Fibroblast of skin of right biceps (primary cell): ENCODE measurements around the gene SEC14L5.

Experiments used
- DNase-seq: peaks from one replicate; pipeline ENCODE4 v3.0.0-alpha.2; 2013

The SEC14L5 gene

DNA sequence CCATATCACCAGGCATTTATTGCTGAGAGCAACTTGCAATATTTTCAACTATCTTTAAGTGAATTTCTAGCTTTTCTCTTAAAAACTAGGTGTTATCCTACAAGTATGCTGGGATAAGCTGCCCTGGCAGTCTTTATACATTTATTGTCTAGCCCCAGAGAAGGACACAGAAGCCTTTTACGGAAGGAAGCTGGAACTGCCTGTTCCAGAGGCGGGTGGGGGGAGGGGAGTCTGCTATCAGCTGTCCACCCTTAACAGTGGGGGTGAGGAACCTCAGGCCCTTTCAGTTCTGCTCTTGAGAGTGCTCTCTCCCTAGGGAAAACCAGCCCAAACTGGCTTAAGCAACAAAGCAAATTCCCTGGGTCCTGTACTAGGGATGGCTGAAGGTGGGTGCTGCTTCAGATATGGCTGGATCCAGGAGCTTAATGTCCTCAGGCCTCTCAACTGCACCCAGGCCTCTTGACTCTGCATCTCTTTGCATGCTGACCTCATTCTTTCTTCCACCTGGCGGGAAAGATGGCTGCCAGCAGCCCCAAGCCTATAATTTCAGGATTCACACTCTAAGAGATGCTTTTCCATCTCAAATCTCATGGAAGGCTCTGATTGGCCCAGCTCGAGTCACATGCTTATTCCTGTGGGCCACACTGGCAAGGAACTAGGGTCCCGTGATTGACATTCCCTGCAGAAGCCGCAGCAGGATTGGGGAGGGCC lies 59.0 kb downstream of the SEC14L5 start:
- no peak for DNase-seq

DNA sequence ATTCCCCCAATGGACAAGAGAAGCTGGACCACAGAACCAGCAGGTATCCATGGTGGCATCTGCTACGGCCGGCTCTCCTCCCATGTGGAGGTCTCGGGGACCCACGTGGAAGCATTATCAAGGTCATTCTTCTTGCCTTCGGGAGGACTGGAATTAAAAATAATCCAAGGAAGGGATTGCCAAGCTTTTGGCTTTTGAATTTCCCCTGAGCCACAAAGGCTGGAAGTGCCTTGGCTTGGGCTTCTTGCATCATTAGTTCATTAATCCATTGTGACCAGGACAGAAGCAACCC lies 59.5 kb downstream of the SEC14L5 start:
- no peak for DNase-seq

DNA sequence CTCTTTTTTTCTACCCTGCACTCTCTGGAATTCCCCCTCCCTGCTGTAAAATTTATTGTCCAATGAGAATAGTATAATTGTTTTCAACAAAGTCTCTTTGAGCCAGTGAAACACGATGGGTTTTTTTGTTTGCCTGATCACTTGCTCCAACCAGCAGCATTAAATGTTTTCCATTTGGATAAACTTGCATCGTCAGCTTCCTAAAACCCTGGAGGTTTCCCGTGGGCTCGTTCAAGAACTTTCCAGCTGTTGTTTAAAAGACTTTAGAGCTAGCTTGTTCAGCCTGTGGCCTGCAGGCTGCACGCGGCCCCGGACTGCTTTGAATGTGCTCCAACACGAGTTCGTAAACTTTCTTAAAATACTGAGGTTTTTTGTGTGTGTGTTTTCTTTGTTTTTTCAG lies 60.7 kb downstream of the SEC14L5 start:
- DNase-seq, result no peak

DNA sequence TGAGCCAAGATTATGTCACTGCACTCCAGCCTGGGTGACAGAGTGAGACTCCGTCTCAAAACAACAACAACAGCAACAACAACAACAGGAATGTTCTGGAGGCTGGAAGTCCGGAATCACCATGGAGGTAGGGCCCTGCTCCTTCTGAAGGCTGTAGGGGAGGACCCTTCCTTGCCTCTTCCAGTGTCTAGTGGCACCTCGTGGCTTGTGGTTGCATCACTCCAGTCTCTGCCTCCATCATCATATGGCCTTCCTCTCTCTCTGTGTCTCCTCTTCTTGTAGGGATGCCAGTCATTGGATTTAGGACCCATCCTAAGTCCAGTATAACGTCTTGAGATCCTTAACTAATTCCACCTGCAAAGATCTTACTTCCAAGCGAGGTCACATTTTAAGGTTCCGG lies 61.6 kb downstream of the SEC14L5 start:
- no peak for DNase-seq

DNA sequence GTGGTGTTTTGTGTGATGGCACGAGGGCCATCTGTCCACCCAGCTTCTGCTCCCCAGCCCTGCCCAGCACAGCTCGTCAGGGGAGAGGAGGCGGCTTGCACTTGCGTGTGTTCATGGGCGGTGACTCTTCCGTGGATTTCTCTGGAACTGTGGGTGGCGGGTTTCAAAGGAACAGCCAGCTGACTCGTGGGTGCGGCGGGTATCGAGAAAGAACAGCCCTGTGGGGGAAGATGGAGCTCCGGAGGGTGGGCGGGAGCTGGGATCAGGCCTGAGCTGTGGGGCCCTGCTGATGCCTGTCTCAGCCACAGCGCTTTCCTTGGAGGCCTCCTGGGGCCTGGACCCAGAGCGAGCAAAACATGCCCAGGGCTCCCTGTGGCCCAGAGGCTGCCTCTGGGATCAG lies 62.4 kb downstream of the SEC14L5 start:
- DNase-seq, result no peak

DNA sequence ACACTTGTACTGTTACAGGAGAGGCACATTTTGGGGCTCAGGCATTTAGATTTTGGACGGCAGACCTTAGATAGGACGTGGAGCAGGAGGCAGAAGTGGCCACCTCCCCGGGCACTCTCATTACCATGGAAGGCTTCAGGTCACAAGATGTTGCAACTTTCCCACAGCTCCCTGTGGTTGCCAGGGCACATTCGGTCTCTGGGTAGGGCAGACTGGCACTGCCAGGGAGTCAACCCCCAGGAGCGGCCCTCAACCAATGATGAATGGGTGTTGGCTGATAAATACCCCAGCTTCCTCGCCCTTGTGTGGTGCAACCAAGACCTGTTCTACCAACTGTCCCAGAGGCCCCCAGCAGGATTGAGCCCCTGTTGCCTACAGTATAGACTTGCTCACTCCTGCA lies 64.4 kb downstream of the SEC14L5 start:
- no peak for DNase-seq

DNA sequence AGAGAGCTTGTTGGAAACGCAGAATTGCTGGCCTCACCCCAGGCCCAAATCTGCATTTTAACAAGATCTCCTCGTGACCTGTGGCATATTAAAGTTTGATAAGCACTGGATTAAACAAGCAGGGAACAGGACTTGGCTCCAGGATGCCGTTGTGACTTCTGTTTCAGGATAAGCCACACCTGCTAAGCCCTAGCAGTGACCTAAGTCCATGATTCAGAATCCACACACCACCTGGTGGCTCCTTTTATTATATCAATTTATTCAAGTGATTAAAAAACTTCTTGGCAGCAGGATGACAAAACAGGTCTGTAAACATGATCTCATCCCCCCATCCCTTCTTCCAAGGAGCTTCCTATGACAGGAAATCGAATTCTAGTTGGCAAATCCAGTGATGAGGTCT lies 66.5 kb downstream of the SEC14L5 start:
- no peak for DNase-seq

DNA sequence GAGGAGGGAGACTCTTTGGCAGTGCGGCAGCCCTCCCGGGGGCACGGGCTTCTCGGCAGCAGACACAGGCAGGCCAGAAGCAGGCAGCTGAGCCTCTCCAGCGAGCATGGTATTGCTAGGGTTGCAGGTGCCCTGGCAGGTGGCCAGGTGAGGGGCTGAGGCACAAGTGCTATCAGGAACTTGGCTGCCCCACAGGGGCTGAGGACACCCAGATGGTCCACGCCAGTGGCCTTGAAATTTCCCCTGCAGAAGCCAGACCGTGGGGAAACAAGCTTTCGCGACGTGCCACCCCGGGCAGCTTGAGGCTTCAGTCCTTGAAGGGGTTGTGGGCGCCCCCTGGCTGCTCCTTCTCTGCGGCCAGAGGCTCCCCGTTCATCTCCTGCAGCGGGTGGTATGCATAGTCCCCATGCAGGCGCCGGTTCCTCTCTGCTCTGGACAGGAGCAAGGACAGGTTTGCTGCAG lies 67.1 kb downstream of the SEC14L5 start:
- DNase-seq, result no peak

DNA sequence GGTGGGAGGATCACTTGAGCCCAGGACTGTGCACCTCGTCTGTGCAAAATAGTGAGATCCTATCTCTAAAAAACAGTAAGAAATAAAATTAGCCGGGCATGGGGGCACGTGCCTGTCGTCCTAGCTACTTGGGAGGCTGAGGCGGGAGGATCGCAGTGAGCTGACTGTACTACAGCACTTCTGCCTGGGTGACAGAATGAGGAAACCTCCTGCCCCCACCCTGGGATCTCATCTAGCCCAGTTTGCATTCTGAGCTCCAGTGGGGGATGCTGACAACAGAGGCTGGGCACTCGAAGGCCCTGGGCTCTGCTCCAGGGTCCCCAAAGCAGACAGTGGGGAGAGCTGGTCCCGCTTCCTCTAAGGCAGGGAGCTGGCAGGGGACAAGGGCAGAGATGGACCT lies 68.5 kb downstream of the SEC14L5 start:
- DNase-seq, result no peak

DNA sequence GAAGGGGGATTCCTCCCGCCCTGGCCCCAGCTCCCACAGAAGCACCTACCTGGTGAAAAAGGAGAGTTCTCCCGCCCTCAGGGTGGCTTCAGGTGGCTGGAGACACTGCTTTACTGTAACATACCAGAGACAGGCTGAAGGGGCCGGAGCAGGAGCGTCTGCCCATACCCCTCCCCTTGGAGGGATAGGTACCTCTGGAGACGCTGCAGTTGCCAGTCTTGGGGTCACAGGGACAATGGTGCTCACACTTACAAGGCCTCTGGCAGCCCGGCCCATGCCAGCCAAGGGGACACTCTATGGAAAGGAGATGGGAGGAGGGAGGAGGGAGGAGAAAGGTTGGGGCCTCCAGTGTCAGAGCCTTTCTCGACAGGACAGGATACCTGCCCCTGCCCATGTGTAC lies 69.0 kb downstream of the SEC14L5 start:
- no peak for DNase-seq

DNA sequence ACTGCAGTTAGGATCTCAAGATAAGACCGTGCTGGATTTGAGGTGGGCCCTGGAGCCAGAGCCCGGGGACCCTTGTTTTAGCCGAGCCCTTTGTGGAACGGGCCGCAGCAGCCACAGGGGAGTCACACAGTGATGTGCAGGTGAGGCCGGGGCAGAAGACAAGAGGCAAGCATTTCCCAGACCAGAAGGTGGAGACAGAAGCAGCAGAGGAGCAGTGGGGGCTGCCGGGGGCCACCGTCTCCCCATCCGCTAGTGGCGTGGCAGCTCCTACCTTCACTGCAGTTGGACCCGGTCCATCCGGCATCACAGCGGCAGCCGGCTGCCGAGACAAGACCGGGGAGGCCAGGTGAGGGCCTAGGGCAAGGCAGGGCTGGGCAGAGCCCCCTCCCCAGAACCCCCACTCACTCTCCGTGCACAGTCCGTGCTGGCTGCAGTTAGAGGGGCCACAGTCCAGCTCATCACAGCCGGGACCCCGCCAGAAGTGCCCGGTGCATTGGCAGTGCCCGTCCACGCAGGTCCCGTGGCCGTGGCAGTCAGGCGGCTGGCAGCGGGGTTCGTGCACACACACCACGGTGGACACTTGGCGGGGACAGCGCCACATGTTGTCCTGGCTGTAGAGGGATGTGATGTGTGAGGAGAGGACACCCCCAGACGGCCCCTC lies 69.6 kb downstream of the SEC14L5 start:
- no peak for DNase-seq

DNA sequence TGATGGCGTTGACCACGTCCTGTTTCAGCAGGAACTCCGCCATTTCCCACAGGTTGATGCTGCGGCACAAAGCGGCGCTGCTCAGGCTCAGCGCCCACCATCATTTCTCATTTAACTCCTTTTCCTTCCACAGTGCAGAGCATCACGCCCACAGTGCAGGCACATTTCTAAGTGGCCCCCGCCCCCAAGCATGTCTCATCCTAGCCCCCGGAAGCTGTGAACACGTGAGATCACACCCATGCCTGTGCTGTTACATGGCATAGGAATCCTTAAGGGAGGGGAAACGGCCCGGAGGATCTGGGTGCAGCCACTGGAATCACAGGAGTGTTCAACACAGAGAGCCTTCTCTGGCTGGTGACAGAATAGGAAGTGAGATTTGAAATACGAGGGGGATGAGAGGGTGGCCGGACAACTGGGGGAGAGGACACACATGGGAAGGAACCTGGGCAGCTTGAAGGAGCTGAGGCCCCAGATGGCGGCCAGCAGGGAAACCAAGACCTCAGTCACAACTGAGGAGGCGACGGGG lies 70.9 kb downstream of the SEC14L5 start:
- DNase-seq, result no peak

DNA sequence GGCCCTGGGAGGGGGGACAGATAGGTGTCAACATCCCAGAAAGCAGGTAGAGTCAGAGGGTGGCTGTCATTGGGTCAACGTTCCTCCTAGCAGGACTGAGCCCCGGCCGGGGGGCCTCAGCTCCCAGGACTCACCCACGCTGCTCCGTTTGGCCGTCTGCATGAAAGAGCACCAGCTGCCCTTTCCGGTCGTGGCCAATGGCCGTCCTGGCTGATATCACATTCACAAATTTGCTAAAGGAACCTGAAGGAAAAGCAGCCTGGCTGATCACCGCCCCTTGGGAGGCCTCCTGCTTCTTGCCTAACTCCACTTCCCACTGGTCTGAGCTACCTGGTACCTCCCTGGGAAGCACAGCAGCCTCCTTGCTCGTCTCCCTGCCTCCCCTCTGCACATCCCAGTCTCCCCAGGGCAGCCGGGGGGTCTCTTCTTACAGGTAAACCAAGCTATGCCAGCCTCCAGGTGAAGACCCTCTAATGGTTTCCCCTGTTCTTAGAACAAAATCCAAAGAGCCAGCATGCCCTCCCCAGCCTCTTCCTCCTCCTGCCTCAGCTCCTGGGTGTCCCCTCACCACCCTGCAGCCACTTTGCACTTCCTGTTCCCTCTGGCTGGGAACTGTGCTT lies 72.2 kb downstream of the SEC14L5 start:
- DNase-seq, result no peak

DNA sequence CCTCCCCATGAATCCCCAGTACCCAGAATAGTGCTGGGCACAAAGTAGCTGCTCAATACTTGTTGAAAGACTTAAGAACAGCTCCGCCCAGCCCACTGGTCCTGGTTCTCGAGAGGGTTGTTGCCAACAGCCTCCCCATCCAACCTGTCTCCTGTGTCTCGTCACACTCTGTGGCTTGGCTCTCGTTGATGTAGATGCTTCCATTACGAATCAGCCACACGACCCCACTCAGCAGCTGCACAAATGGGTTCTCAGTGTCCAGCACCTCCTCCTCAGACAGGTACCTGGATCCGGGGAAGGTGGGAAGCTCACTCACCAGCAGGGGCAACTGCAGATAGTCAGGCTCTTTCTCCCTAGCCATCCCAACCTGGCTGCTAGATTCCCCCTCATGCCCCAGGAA lies 73.5 kb downstream of the SEC14L5 start:
- no peak for DNase-seq

DNA sequence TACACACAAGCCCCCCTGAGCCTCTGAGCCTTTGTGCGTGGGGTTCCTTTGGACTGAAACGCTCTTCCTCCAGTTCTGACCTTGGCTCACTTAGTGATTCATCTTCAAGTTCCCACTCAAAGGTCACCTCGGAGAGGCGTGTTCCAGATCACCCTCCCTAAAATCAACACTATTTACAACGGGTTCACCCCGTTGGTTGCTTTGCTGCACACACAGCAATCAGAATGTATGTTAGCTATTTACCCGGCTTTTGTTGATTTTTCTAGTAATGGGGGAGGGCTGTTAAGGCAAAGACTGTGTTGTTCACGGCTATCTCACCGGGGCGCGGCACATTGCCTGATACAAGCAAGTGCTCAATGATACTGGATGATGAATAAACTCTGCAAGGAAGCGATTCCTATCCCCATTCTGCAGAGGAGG lies 74.6 kb downstream of the SEC14L5 start:
- DNase-seq, result no peak

DNA sequence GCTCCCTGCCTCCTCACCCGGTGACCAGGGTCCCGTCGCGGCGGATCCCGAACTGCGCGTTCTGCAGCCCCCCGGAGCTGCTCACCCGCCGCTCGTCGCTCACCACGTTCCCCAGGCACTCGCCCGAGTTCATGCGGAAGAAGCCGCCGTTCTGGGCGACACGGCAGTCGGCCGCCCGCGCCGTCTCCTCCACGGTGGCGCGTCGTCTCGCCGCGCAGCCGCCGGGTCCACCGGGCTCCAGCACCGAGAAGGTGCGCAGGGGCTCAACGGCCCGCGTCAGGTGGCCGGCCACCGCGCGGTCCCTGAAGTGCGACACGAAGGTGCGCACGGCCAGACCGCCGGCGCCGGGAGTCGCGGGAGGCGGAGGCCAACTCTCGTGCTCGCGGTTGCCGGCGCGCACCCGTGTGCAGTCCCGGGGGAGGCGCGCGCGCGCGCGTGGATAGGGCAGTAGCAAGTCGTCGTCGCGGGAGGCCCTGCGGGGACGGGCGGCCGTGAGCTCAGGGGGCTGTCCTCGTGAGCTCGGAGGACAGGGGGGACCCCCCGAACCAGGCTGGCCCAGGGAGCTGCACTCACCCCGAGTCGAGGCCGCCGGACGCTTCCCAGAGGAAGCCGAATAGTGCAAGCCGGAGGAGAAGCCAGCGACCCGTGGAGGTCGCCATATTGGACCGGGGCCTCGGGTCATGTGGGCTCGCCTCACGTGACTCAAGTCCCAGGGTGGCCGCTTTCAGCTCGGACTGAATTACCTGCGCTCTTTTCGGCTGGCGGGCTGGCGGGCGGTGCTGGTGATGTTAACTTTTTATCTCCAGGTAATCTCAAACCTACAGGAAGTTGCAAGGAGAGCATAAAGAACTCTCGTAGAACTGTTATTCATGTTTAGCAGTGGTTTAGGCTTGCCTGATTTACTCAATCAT lies 75.4 kb downstream of the SEC14L5 start, which contains the start of gene NAGPA:
Gene NAGPA (minus strand): TSS at position 680 of the 911 bp plus-strand sequence. CDS start 21 bp downstream, at position 659.
- DNase-seq, result peak; percentile 83

DNA sequence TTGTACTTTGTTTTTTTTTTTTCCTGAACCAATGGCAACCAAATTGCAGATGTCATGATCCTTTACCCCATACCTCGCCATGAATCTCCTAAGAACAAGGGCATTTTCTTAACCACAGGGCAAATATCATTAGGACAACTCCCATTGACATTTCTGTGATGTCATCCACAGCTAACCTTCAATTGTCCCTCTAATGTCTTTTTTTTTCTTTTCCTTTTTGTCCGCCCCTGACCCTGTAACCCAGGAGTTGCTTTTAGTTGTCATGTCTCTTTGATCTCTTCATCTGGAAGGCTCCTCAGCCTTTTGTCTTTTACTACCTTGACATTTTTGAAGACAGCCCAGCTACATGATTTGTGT lies 76.0 kb downstream of the SEC14L5 start:
- DNase-seq, result no peak

DNA sequence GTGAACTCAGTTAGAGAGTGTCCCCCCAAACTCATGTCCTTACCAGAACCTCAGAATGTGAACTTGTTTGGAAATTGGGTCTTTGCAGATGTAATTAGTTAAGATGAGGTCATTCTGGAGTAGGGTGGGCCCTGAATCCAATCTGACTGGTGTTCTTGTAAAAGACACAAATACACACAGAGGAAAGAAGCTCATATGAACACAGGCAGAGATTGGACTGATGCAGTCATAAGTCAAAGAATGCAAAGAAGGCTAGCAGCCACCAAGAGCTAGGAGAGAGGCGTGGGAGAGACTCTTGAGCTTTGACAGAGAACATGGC lies 77.7 kb downstream of the SEC14L5 start:
- DNase-seq, result no peak

DNA sequence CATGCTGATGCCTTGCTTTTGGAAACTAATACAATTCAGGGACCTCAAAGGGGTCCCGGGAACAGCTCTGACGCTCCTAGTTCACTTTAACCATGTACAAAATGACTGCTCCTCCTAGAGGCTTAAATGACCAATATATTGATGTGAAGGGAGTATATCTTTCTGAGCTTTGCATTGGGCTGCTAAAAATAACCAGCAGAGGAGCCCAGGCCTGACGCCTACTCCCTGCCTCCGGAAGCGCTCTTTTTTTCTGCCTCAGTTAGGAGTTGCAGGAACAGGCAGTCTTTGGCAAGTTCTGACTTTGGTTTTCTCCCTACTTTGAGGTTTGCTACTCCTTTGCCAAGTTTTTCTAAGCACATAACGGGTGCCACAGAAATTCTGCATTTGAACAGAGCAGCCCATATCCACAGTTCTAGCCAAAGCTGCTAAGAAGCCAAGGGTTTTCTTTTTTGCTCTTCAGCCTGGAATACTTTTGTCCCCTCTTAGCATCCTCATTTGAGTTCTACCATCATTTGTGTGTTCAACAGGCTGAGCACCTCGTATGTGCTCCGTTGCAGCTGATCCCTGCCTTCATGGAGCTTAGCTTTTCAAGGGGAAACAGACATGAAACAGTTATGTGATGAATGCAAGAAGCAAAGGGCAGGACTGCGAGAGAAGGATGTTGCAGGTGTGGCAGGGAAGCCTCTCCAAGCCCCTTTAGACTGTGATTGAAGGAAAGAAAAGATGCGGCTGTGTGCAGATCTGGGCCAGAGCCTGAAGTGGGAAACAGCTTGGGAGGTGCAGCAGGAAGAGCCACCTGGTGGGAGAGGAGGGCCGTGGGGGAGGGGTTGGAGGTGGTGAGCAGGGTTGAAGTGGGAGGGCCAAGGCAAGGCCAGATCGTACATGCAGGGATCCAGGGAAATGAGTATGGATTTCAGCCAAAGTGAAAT lies 78.4 kb downstream of the SEC14L5 start:
- DNase-seq, result no peak

DNA sequence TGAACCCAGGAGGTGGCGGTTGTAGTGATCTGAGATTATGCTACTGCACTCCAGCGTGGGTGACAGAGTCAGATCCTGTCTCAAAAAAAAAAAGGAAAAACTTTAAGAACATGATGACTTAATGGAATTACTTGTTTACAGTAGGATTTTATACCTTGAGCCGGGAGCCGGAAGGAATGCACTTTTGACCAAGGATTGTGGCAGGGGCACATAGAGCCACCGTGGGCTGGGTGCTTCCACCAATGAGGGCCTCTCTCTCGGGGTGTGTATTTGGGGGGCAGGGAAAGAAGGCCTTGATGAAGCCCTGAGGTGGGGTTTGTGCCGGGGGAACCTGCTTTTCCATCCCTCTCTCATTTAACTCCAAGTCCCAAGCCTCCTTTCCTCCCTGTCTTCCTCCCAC lies 82.3 kb downstream of the SEC14L5 start:
- DNase-seq, result no peak

DNA sequence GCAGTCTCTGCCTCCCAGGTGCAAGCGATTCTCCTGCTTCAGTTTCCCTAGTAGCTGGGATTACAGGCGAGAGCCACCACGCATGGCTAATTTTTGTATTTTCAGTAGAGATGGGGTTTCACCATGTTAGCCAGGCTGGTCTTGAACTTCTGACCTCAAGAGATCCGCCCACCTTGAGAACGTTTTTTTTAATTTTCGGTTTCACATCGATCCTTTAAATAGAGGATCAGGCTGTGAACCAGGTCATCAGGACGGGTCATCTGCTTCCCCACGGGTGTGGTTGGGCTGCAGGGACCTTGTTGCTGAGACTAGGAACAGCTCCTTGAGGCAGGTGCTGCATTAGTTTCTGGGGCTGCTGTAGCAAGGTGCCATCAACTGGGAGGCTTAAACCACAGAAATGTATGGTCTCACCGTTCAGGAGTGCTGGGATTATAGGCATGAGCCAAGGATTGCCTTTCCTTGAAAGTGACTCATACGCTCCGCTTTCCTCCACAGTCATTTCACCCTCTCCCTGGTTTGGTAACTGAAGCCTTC lies 83.5 kb downstream of the SEC14L5 start:
- peak; percentile 66 for DNase-seq
